ENCODE results near the gene FPR2. TPM values are rescaled to one million over a fixed set of nuclear protein-coding genes. Genes with fewer than 3 reads are reported as not detected.

FPR2 gene
- total and polyA plus RNA-seq, 8 donors: 0.48 to 2.9 (median 1.3) TPM; not detected in 2

DNA sequence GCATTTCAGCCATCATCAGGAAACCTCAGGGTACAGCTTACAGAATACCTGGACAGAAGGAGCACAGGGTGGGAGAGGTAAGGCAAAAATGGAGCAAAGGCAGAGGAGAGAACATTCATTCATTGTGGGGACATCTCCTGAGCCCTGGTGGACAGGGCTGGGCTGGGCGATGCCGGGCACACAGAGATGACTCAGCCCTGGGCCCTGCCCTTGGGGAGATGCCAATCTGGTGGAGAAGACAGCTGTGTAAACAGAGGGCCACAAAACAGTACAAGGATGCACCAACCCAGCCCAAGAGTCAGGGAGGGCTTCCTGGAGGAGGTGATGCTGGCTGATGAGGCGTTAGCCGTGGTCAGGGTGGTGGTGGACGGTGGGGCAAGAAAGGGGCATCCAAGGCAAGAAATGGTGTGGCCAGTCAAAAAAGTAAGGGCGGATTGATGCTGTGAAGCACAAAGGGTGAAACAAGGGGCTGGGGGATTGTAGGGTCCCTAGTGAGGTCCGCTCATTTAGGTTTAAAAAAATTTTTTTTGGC is 33.6 kb upstream of the FPR2 start:
- no peak overlapping the region for H3K4me3 ChIP-seq
- DNase-seq: no peak
- no peaks in the 10 kb centered on the region for H3K4me1 ChIP-seq
- H3K27me3 ChIP-seq: peaks cover 0 to 83% (median 24%) of the 10 kb centered on the region in 3 donors
- H3K36me3 ChIP-seq: no peaks in the 10 kb centered on the region
- 73 to 82% (median 78%) methylated on average over 7 of the region's 7 CpGs for WGBS, 5 donors
- H3K27ac ChIP-seq: no peak overlapping the region
- TF ChIP-seq, protein P1, sequence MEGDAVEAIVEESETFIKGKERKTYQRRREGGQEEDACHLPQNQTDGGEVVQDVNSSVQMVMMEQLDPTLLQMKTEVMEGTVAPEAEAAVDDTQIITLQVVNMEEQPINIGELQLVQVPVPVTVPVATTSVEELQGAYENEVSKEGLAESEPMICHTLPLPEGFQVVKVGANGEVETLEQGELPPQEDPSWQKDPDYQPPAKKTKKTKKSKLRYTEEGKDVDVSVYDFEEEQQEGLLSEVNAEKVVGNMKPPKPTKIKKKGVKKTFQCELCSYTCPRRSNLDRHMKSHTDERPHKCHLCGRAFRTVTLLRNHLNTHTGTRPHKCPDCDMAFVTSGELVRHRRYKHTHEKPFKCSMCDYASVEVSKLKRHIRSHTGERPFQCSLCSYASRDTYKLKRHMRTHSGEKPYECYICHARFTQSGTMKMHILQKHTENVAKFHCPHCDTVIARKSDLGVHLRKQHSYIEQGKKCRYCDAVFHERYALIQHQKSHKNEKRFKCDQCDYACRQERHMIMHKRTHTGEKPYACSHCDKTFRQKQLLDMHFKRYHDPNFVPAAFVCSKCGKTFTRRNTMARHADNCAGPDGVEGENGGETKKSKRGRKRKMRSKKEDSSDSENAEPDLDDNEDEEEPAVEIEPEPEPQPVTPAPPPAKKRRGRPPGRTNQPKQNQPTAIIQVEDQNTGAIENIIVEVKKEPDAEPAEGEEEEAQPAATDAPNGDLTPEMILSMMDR (IDR thresholded peaks at IDR 0.05): no peak
- no peak for TF ChIP-seq POLR2AphosphoS5 (IDR thresholded peaks at IDR 0.05)
- no peak for TF ChIP-seq EP300 (IDR thresholded peaks at IDR 0.05)
- no peak for TF ChIP-seq POLR2A (IDR thresholded peaks at IDR 0.05)
- intact Hi-C loops (cut with DNase I; ENCODE audit: low total_unique reads): no loop called here
- H3K9me3 ChIP-seq: peaks cover 0 to 27% (median 15%) of the 10 kb centered on the region in 4 donors

DNA sequence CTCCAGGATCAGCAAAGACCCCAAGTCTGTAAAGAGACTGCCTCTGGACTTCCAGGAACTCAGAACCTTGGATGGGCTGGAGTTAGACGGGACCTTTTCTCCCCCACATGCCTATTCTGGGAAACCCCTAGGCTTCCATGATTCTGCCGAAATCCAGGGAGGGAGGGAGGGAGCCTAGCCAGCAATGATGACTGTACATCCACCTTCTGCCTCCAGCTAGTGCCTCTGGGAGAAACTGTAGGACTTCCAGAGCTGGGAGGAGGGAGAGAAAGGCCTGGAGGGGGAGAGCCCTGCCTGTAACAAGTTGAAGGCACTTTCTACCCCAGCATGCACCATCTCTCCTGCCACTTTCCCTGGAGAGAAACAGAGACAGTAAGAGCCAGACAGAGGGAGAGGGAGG is 31.2 kb upstream of the FPR2 start:
- no peak overlapping the region for H3K27ac ChIP-seq
- H3K36me3 ChIP-seq: no peaks in the 10 kb centered on the region
- no peaks in the 10 kb centered on the region for H3K4me1 ChIP-seq
- H3K9me3 ChIP-seq: peaks cover 0 to 28% (median 15%) of the 10 kb centered on the region in 4 donors
- no peak for TF ChIP-seq EP300 (IDR thresholded peaks at IDR 0.05)
- TF ChIP-seq, protein P1 (IDR thresholded peaks at IDR 0.05): no peak
- TF ChIP-seq POLR2AphosphoS5 (IDR thresholded peaks at IDR 0.05): no peak
- TF ChIP-seq POLR2A (IDR thresholded peaks at IDR 0.05): no peak
- intact Hi-C loops (cut with DNase I; ENCODE audit: low total_unique reads): no loop called here
- H3K4me3 ChIP-seq: no peak overlapping the region
- DNase-seq: no peak
- WGBS, 5 donors: 58 to 87% (median 76%) methylated on average over 1 to 2 of the region's 2 CpGs
- peaks cover 0 to 61% (median 20%) of the 10 kb centered on the region in 3 donors for H3K27me3 ChIP-seq

DNA sequence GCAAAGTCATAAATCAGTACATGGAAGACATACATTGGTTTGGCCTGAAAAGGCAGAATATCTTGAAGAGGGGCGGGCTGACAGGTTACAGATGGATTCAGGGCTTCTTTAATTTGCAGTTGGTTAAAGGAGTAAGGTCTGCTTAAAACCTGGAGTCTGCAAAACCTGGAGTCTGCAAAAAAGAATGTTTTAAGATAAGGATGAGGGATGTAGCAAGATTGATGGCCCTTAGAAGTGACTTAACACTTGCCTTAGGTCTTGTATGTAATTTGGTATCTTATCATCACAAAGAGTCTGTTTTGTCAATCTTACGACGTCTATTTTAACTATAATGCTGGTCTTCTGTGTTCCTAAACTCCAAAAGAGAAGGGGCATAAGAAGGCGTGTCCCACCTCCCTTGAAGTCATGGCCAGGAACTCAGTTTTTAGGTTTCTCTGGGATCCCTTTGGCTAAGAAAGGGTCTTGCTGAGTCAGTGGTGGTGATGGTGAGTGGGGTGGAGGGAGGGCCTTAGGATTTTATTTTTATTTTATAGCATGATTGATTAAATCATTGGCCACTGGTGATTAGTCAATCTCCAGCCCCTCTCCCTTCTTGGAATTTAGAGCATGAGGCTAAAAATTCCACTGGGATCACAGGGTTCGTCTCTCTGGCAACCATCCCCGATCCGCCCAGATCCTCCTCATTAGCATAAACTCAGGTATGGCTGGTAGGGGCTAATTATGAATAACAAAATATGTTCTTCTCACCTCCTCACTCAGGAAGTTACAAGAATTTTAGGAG is 27.0 kb upstream of the FPR2 start:
- WGBS, 5 donors: 49 to 55% (median 54%) methylated on average over 7 of the region's 7 CpGs
- Histone ChIP-seq H3K27me3 (peaks cover 0 to 35% (median 5%) of the 10 kb centered on the region in 3 donors), H3K36me3 (no peaks in the 10 kb centered on the region), H3K4me3 (no peak overlapping the region), H3K27ac (no peak overlapping the region), H3K9me3 (peaks cover 0 to 28% (median 15%) of the 10 kb centered on the region in 4 donors), H3K4me1 (no peaks in the 10 kb centered on the region)
- DNase-seq: no peak
- intact Hi-C loops (cut with DNase I; ENCODE audit: low total_unique reads): no loop called here
- TF ChIP-seq, protein P1 (IDR thresholded peaks at IDR 0.05): no peak
- no peak for TF ChIP-seq POLR2AphosphoS5 (IDR thresholded peaks at IDR 0.05)
- no peak for TF ChIP-seq EP300 (IDR thresholded peaks at IDR 0.05)
- no peak for TF ChIP-seq POLR2A (IDR thresholded peaks at IDR 0.05)

DNA sequence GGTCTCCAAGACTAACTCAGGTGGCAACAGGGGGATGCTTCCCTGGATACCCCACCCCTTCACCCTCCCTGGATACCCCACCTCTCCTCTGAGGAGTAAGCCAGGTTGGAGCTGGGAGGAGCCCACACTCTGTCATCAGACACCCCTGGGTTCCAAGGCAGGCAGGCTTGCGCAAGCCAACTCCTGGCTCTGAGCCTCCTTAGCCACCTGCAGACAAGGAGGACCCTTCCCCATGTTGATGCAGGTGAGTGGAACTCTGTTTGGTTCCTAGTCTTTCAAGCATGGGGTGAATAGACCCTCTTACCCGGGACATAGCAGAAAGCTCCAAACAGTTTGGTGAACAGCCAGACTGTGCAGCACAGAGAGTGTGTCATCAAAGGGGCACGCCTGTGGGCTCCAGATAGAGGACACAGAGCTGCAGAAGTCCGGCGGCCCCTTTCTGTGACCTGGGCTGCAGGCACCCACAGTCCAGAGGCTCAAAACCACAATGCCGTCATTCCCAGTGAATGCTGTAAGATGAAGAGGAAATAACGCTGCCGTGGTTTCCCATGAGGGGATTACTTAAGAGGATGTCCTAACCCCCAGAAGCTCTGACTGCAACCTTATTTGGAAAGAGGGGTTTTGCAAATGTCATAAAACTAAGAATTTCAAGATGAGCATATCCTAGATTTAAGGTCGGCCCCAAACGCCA is 25.1 kb upstream of the FPR2 start:
- Histone ChIP-seq H3K27ac (peak overlapping the region in 2 of 5 donors; percentile 24 to 50), H3K36me3 (no peaks in the 10 kb centered on the region), H3K4me3 (no peak overlapping the region), H3K27me3 (peaks cover 0 to 16% (median 5%) of the 10 kb centered on the region in 3 donors), H3K9me3 (peaks cover 0 to 11% (median 2%) of the 10 kb centered on the region in 4 donors), H3K4me1 (no peaks in the 10 kb centered on the region)
- intact Hi-C loops (cut with DNase I; ENCODE audit: low total_unique reads): no loop called here
- 58 to 71% (median 65%) methylated on average over 9 to 10 of the region's 10 CpGs for WGBS, 5 donors
- peak; percentile 22 to 50 for DNase-seq
- no peak for TF ChIP-seq EP300 (IDR thresholded peaks at IDR 0.05)
- no peak for TF ChIP-seq POLR2A (IDR thresholded peaks at IDR 0.05)
- no peak for TF ChIP-seq POLR2AphosphoS5 (IDR thresholded peaks at IDR 0.05)
- TF ChIP-seq, protein P1 (IDR thresholded peaks at IDR 0.05): no peak

All from stomach (tissue), 9 donors.